DMS153 treated with DMSO at 0.1 percent for 48 hours (cell line): ENCODE data around the gene ELF1.

Experiments
- DNase-seq: peaks from one replicate; lab custom pipeline; 2025; ENCODE audit not compliant: unreplicated experiment; lab: John Stamatoyannopoulos, UW

ELF1 gene

DNA sequence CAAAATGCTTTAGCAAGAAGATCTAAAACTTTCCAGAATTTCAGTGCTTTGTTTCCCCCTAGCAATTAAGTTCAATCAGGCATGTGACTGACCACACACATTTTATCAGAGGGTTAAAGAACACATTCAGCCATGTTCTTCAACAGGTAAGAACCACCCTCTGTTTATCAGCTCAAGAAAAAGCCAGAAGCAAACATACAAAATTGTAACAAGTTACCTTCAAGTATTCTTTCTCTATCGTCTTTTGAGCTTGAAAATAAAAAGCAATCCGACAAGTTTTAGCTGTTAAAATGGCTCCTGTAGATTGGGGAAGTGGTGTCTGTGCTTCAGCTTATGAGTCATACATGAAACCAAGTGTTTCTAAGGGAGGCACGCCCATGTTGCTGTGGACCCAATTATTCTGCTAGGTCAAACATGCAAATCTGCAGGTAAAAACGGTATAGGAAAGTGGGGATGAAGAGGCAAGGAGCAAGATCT lies at the start of gene ELF1:
Gene ELF1, minus strand, starts transcription at position 306 of the 477 bp plus-strand sequence. CDS start 37,262 bp downstream, outside the sequence.
- DNase-seq, result peak; percentile 57

GRCh38 chr13:41065078-41065477 lies 46.0 kb upstream of the ELF1 start:
- DNase-seq, result no peak

DNA sequence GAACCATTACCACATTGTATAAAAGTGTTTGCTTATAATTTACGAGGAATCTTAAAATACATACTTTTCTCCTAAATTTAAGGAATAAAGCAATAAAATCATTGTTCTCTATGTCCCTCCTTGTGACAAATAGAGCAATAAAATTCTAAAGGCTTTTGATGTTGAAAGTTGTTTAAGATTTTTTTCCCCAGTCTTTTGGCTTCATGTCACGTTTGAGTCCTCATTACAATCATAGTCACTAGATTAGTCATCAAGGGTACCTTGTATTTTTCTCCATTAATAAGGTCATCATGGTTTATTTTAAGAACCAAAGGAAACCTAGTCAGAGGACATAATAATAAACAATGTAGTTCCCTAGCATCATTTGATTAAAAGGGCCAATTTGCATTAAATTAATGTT lies 45.4 kb upstream of the ELF1 start:
- DNase-seq, result no peak

DNA sequence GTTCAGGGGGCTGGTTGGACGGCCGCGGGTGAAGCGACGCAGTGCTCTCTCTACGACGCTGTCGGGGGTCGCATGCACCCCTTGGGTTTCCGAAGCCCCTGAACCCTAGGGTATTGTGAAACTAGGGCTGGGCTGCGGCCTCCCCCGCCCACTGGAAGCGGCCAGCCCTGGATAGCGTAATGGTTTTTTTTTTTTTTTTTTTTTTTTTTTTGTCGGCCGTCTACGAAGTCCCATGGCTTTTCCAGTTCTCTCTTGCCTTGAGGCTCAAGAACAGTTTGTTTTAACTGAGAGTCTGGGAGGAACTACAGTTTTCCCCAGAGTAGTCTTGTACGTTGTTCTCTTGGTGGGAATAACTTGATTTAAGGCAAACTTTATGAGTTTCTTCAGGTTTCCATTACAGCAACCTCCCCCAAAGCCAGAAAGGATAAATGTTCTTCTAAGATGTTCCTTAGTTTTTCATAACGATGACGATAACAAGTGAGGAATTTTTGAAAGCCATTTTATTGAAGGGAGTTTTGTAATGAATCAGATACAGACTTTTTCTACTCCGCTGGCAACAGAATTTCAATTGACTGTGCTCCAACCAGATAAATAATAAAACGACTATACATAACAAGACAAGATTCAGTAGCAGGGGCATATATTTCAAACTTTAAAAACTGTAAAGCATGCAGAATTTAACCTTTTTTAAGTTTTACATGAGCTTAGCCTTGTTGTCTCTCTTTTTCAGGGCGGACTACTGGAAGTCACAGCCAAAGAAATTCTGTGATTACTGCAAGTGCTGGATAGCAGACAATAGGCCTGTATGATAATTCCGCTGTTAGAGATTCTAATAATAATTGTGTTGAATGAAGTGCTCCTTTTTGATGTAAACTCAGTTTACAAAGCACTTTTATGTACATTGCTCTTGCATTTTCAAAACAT lies 43.1 kb upstream of the ELF1 start:
- no peak for DNase-seq

GRCh38 chr13:41061075-41061913 lies 42.2 kb upstream of the ELF1 start, which contains the start of gene WBP4:
WBP4 (plus strand) TSS chr13:41061509; CDS start chr13:41061674, 165 bp downstream.
- peak; percentile 82 for DNase-seq

- peak; percentile 74 for DNase-seq
Measured at GRCh38 chr13:41060724-41061074, 41.6 kb upstream of the ELF1 start.

- DNase-seq, result peak; percentile 74
Measured at GRCh38 chr13:41060082-41060723, 41.1 kb upstream of the ELF1 start.

- peak; percentile 47 for DNase-seq
Measured at GRCh38 chr13:41059456-41060081, 40.5 kb upstream of the ELF1 start.

DNA sequence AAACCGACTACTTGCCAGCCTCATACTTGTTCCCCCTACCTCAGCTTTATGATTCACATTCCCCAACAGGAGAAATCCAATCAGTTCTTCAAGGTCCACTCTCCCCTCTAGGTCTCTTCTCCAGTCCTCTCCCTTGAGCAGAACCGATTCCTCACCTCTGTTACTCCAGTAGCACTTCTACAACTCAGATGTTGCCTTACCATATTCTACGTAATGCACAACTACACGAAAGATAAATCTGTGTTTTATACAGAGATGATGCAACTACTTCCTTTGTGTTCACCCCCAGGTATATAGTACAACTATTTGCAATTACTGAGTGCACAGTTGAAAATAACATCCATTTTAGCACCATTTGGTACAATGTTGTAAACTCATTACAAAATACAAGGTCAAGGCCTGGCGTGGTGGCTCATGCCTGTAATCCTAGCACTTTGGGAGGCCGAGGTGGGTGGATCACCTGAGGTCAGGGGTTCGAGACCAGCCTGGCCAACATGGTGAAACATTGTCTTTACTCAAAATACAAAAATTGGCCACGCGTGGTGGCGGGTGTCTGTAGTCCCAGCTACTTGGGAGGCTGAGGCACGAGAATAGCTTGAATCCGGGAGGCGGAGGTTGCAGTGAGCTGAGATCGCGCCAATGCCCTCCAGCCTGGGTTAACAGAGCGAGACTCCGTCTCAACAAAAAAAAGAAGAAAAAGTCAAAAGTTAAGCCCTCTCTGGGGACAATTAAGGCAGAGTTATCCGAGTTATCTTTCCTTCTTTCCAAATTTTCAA lies 39.4 kb upstream of the ELF1 start:
- DNase-seq, result no peak

DNA sequence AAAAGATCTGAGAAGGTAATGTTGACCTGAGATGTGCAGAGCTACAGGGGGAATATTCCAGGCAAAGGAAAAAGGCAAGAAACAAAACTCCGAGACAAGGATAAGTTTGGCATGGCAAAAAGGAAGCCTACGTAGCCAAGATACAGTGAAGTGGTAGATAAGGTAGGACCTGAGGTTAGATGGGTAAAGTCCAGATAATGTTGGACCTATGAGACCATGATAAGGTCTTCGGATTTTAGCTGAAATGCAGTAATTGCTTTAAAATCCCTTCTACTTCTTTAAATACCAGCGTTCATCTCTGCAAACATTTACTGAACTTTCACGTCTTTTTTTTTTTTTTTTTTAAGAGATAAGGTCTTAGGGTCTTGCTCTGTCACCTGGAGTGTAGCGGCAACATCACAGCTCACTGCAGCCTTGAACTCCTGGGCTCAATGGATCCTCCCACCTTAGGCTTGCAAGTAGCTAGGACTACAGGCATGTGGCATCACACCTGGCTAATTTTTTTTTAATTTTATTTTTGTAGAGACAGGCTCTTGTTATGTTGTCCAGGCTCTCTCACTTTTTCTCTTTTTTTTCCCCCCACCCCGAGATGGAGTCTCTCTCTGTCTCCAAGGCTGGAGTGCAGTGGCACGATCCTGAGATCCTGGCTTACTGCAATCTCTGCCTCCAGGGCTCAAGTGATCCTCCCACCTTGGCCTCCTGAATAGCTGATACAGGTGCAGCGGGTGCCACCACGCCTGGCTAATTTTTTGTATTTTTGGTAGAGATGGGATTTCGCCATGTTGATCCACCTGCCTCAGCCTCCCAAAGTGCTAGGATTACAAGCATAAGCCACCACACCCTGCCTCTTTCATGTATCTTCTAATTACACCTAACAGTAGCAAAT lies 38.0 kb upstream of the ELF1 start:
- DNase-seq, result no peak

DNA sequence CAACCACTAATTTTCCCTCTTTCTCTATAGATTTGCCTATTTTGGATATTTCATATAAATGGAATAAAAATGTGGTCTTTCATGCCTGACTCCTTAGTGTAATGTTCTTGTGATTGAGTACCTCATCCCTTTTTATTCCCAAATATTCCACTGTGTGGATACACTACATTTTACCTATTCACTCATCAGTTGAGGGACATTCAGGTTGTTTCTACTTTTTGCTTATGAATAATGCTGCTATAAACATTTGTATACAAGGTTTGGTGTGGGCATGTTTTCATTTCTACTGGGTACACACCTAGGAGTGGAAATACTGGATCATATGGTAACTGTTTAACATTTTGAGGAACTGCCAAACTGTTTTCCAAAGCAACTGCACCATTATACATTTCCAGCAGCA lies 37.1 kb upstream of the ELF1 start:
- no peak for DNase-seq

DNA sequence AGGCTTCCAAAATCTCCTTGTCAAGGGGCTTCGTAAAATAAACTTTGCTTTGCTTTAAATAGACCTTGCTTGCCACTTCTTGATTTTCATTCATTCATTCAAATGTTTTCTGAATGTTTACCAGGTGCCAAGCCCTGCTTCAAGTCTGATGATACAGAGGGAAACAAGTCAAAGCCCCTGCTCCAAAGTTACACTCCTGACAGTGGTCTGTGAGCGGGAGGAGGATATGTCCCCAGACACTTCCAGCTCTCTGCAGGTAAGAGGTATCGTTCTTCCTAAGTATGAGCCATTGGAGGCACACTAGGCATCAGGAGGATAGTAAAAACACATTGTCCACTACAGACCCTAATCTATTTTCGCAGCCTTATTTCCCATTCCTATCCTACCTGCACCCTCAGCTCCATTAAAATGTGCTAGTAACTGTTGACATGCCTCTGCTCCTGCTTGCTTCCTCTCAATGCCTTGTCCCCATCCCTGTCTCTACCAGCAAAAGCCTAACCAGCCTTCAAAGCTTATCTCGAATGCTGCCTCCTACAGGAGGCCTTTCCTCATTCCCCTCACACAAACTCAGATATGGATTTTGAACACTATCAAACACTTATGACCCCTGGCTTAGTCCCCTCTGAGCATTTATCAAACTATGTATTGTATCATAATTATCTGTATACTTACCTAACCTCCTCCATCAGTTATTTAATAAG lies 36.0 kb upstream of the ELF1 start:
- no peak for DNase-seq

GRCh38 chr13:41054212-41054877 lies 35.2 kb upstream of the ELF1 start:
- peak; percentile 66 for DNase-seq

DNA sequence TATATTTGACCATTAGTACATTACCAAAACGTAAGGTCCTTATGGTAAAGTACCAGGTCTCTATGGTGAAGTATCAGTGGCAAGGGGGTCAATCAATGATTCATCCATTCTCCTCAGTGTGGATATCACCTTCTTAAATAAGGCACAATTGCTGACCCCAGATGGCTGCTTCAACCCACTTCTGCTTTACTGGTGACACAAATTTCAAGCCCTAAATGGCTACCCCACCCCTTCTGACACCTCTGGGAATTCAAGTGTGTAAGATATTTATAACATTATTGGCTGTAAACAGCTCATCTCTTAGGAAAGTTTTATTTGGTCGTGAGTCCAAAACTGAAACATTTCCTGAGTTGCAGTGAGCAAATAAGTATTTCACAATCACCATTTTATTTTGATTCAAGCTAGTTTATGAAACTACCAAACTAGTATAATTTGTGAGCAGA lies 34.3 kb upstream of the ELF1 start:
- DNase-seq, result no peak

GRCh38 chr13:41052441-41052840 lies 33.3 kb upstream of the ELF1 start:
- no peak for DNase-seq

GRCh38 chr13:41049480-41050440 lies 30.6 kb upstream of the ELF1 start:
- DNase-seq, result no peak

GRCh38 chr13:41048640-41049039 lies 29.5 kb upstream of the ELF1 start:
- no peak for DNase-seq
